Measurements from ENCODE around the gene TEAD3.

DNA sequence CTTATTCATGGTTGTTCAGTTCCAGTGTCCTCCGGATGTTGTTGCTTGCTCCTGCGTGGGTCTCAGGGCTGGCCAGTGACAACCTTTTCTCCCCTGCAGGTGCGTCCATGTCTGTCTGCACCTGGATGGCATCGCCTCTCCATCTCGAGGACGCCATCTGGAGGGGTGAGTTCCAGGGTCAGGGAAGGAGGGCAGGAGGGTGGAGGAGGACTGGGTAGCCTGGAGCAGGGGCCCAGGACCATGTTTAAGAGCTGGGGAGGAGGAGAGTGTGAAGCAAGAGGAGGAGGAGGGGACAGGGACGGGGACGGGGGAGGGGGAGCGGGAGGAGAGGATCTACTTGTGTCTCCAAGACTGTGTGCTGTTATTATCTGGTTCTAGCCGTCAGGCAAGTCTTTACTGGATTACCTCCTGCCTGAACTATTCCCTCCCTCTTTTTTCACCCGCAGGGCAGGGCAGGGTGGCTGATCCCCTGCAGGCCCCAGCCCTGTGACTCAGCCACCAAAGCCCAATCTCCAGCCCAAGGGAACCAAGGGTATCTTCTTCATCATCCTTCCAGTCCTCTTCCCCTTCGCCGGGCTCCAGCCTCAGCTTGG is 48.0 kb upstream of the TEAD3 start:
- TF ChIP-seq USF2 (CRISPR knock-in tag; IDR thresholded peaks at IDR 0.05) (no peak), CREM (CRISPR knock-in tag; IDR thresholded peaks at IDR 0.05) (no peak), E2F1 (CRISPR knock-in tag; IDR thresholded peaks at IDR 0.05) (no peak), ARID4B (CRISPR knock-in tag; IDR thresholded peaks at IDR 0.05; ENCODE audit: borderline replicate concordance) (no peak), ZNF121 (CRISPR knock-in tag; IDR thresholded peaks at IDR 0.05) (no peak), ESRRA (CRISPR knock-in tag; IDR thresholded peaks at IDR 0.05; ENCODE audit: borderline replicate concordance) (no peak), EMX1 (CRISPR knock-in tag; IDR thresholded peaks at IDR 0.05) (no peak), SMAD3 (CRISPR knock-in tag; IDR thresholded peaks at IDR 0.05; ENCODE audit: borderline replicate concordance) (no peak), ZNF232 (CRISPR knock-in tag; IDR thresholded peaks at IDR 0.05) (no peak), MAX (CRISPR knock-in tag; IDR thresholded peaks at IDR 0.05) (no peak)
- TF ChIP-seq, protein P1, sequence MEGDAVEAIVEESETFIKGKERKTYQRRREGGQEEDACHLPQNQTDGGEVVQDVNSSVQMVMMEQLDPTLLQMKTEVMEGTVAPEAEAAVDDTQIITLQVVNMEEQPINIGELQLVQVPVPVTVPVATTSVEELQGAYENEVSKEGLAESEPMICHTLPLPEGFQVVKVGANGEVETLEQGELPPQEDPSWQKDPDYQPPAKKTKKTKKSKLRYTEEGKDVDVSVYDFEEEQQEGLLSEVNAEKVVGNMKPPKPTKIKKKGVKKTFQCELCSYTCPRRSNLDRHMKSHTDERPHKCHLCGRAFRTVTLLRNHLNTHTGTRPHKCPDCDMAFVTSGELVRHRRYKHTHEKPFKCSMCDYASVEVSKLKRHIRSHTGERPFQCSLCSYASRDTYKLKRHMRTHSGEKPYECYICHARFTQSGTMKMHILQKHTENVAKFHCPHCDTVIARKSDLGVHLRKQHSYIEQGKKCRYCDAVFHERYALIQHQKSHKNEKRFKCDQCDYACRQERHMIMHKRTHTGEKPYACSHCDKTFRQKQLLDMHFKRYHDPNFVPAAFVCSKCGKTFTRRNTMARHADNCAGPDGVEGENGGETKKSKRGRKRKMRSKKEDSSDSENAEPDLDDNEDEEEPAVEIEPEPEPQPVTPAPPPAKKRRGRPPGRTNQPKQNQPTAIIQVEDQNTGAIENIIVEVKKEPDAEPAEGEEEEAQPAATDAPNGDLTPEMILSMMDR (IDR thresholded peaks at IDR 0.05) = no peak
- TF ChIP-seq, protein P2, sequence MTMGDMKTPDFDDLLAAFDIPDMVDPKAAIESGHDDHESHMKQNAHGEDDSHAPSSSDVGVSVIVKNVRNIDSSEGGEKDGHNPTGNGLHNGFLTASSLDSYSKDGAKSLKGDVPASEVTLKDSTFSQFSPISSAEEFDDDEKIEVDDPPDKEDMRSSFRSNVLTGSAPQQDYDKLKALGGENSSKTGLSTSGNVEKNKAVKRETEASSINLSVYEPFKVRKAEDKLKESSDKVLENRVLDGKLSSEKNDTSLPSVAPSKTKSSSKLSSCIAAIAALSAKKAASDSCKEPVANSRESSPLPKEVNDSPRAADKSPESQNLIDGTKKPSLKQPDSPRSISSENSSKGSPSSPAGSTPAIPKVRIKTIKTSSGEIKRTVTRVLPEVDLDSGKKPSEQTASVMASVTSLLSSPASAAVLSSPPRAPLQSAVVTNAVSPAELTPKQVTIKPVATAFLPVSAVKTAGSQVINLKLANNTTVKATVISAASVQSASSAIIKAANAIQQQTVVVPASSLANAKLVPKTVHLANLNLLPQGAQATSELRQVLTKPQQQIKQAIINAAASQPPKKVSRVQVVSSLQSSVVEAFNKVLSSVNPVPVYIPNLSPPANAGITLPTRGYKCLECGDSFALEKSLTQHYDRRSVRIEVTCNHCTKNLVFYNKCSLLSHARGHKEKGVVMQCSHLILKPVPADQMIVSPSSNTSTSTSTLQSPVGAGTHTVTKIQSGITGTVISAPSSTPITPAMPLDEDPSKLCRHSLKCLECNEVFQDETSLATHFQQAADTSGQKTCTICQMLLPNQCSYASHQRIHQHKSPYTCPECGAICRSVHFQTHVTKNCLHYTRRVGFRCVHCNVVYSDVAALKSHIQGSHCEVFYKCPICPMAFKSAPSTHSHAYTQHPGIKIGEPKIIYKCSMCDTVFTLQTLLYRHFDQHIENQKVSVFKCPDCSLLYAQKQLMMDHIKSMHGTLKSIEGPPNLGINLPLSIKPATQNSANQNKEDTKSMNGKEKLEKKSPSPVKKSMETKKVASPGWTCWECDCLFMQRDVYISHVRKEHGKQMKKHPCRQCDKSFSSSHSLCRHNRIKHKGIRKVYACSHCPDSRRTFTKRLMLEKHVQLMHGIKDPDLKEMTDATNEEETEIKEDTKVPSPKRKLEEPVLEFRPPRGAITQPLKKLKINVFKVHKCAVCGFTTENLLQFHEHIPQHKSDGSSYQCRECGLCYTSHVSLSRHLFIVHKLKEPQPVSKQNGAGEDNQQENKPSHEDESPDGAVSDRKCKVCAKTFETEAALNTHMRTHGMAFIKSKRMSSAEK (CRISPR knock-in tag; IDR thresholded peaks at IDR 0.05; ENCODE audit: borderline replicate concordance) = no peak
- TF ChIP-seq, protein P3, sequence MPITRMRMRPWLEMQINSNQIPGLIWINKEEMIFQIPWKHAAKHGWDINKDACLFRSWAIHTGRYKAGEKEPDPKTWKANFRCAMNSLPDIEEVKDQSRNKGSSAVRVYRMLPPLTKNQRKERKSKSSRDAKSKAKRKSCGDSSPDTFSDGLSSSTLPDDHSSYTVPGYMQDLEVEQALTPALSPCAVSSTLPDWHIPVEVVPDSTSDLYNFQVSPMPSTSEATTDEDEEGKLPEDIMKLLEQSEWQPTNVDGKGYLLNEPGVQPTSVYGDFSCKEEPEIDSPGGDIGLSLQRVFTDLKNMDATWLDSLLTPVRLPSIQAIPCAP (CRISPR knock-in tag; IDR thresholded peaks at IDR 0.05) = no peak

Data from WTC11 (cell line).